Endothelial cell of umbilical vein (primary cell): ENCODE results near the gene G6PC2. TPM values are rescaled to one million over a fixed set of nuclear protein-coding genes. Genes with fewer than 3 reads are reported as not detected.

Experiments used
- Bru-seq: library from RNA; stranded (reverse); fragments of 400-500 nt; gene quantifications from one replicate; lab custom pipeline; 2021; lab: Mats Ljungman, UMichigan
- BruChase-seq, 2 experiments: library from RNA; stranded (reverse); fragments of 400-500 nt; gene quantifications; one replicate each; lab custom pipeline; 2021; lab: Mats Ljungman, UMichigan
- BruUV-seq: library from RNA; stranded (reverse); fragments of 400-500 nt; replicated peaks from 2 replicates; lab custom pipeline; 2021; lab: Mats Ljungman, UMichigan
- CTCF ChIA-PET: fragments of 300-600, 350-600 bp; sonication (Branson Sonifier 250); formaldehyde crosslinking; loops from one replicate; lab custom pipeline; 2021; ENCODE audit warnings: antibody characterized with exemption, inconsistent platforms; lab: Charles Lee
- POLR2A ChIA-PET: fragments of 300-600, 350-600 bp; sonication (Branson Sonifier 250); formaldehyde crosslinking; loops from one replicate; lab custom pipeline; 2021; ENCODE audit warnings: antibody characterized with exemption, inconsistent platforms; lab: Charles Lee
- DNase-seq: peaks from one replicate; pipeline ENCODE4 v3.0.0-alpha.2; 2011; ENCODE audit warnings: low read depth, low spot score
- FAIRE-seq: peaks from 2 replicates; lab custom pipeline; 2011; peaks lifted over from hg19 to GRCh38; lab: Jason Lieb, UNC
- H2AFZ ChIP-seq: 2 replicates; pipeline ENCODE4 v1.6.0; 2012; ENCODE audit warnings: low read depth, low read length, control low read depth, inconsistent platforms
- H3K27ac ChIP-seq: 2 replicates; pipeline ENCODE4 v1.5.1; 2011; ENCODE audit warnings: low read depth, mild to moderate bottlenecking, control low read depth, low read length, moderate library complexity; ENCODE audit not compliant: insufficient read depth
- H3K27me3 ChIP-seq, 2 experiments: 2 replicates each; pipeline versions ENCODE4 v1.6.0 to v1.6.1; 2011; ENCODE audit warnings: low read length in 2 of 2, mixed read lengths in 1 of 2; ENCODE audit not compliant: control insufficient read depth in 2 of 2, insufficient read depth in 2 of 2
- H3K36me3 ChIP-seq, 2 experiments: 2 replicates in 1 of 2; 3 replicates in 1 of 2; pipeline ENCODE4 v1.5.1; 2011; ENCODE audit warnings: low read length in 2 of 2, mild to moderate bottlenecking in 1 of 2, moderate library complexity in 1 of 2; ENCODE audit not compliant: control insufficient read depth in 2 of 2, insufficient read depth in 2 of 2; ENCODE audit errors: extremely low read depth in 1 of 2
- H3K4me1 ChIP-seq: 3 replicates; pipeline ENCODE4 v1.5.1; 2011; ENCODE audit warnings: mild to moderate bottlenecking, low read length; ENCODE audit not compliant: control insufficient read depth, insufficient read depth; ENCODE audit errors: extremely low read depth
- H3K4me2 ChIP-seq: 2 replicates; pipeline ENCODE4 v1.6.1; 2011; ENCODE audit warnings: low read length, control low read depth, mixed read lengths; ENCODE audit not compliant: insufficient read depth
- H3K4me3 ChIP-seq, 3 experiments: fragments of 200-600 bp in 1 of 3; sonication (generic), shearing (Covaris generic) in 1 of 3; replicated peaks in 1 of 3; 2 replicates each; pipeline ENCODE4 v1.5.1; 2011 to 2016; ENCODE audit warnings: control low read depth in 3 of 3, low read length in 3 of 3, mild to moderate bottlenecking in 2 of 3, inconsistent platforms in 1 of 3, low read depth in 1 of 3, moderate library complexity in 1 of 3; ENCODE audit not compliant: insufficient read depth in 1 of 3
- H3K79me2 ChIP-seq: 2 replicates; pipeline ENCODE4 v1.6.0; 2012; ENCODE audit warnings: low read length, inconsistent platforms; ENCODE audit not compliant: control insufficient read depth, insufficient read depth
- H3K9ac ChIP-seq: replicated peaks from 2 replicates; pipeline ENCODE3; 2011; ENCODE audit warnings: low read length, control low read depth; ENCODE audit not compliant: insufficient read depth; ENCODE audit errors: extremely low read depth
- H3K9me1 ChIP-seq: replicated peaks from 3 replicates; pipeline ENCODE4 v1.6.0; 2011; ENCODE audit warnings: mild to moderate bottlenecking, low read length; ENCODE audit not compliant: control insufficient read depth, insufficient read depth; ENCODE audit errors: extremely low read depth
- H3K9me3 ChIP-seq: replicated peaks from 2 replicates; pipeline ENCODE4 v1.5.1; 2012; ENCODE audit warnings: low read length, inconsistent platforms; ENCODE audit not compliant: control insufficient read depth, insufficient read depth
- H4K20me1 ChIP-seq: replicated peaks from 2 replicates; pipeline ENCODE3; 2011; ENCODE audit warnings: mild to moderate bottlenecking, low read length; ENCODE audit not compliant: control insufficient read depth, insufficient read depth; ENCODE audit errors: extremely low read depth
- CTCF ChIP-seq, 2 donors: IDR thresholded peaks; 1 replicate in 1 of 2; 2 replicates in 1 of 2; pipeline ENCODE4 v1.5.1; 2011; ENCODE audit warnings: low read length in 2 of 2, mild to moderate bottlenecking in 2 of 2, moderate library complexity in 2 of 2, control low read depth in 1 of 2, inconsistent platforms in 1 of 2, low read depth in 1 of 2; ENCODE audit not compliant: insufficient read depth in 1 of 2; ENCODE audit errors: extremely low read depth in 1 of 2
- EZH2 ChIP-seq: IDR thresholded peaks from 2 replicates; pipeline ENCODE4 v1.6.1; 2012; ENCODE audit warnings: borderline replicate concordance, low read depth, mild to moderate bottlenecking, moderate library complexity, low read length, inconsistent platforms; ENCODE audit not compliant: severe bottlenecking
- FOS ChIP-seq: IDR thresholded peaks from 2 replicates; pipeline ENCODE4 v1.6.1; 2011; ENCODE audit warnings: mild to moderate bottlenecking, low read length, moderate library complexity, borderline replicate concordance; ENCODE audit not compliant: insufficient read depth
- GATA2 ChIP-seq: IDR thresholded peaks from 2 replicates; pipeline ENCODE4 v1.7.0; 2011; ENCODE audit warnings: low read depth, mild to moderate bottlenecking, moderate library complexity, mixed read lengths, low read length; ENCODE audit not compliant: insufficient read length, insufficient read depth
- JUN ChIP-seq: IDR thresholded peaks from 2 replicates; pipeline ENCODE4 v1.6.1; 2011; ENCODE audit warnings: borderline replicate concordance, low read depth; ENCODE audit not compliant: insufficient read length, insufficient read depth
- MAX ChIP-seq: IDR thresholded peaks from 2 replicates; pipeline ENCODE4 v1.6.1; 2011; ENCODE audit not compliant: insufficient read depth, insufficient read length
- MYC ChIP-seq: IDR thresholded peaks from one replicate; pipeline ENCODE4 v1.6.1; 2011; ENCODE audit warnings: mild to moderate bottlenecking, low read depth, low read length
- POLR2A ChIP-seq: IDR thresholded peaks from 2 replicates; pipeline ENCODE4 v1.6.1; 2012; ENCODE audit warnings: low read depth, mild to moderate bottlenecking, control low read depth, low read length
- POLR2AphosphoS5 ChIP-seq: IDR thresholded peaks from 2 replicates; pipeline ENCODE4 v1.6.1; 2012; ENCODE audit warnings: low read depth, mild to moderate bottlenecking, control low read depth, low read length, moderate library complexity; ENCODE audit not compliant: insufficient read depth
- dilution Hi-C: fragments of 300-500 bp; cut with MboI; formaldehyde crosslinking; loops from one replicate; pipeline ENCODE4 v1.15.0; 2019; ENCODE audit warnings: low sequenced_read_pairs; ENCODE audit not compliant: extremely low pct_ligation_motif_present
- intact Hi-C: fragments of 100-400 bp; cut with micrococcal nuclease; formaldehyde crosslinking; loops from one replicate; pipeline ENCODE4 v1.10.0; 2022
- long read RNA-seq: library from polyadenylated mRNA; stranded (forward); transcript quantifications from one replicate; pipeline ENCODE4 v2.0.0, GENCODE V29; 2021
- polyA minus RNA-seq, 3 experiments: library from RNA; depleted of rRNA, polyadenylated mRNA; stranded (reverse); fragments of >200 nt; gene quantifications; 1 replicate in 1 of 3; 2 replicates in 2 of 3; pipeline ENCODE4 v1.2.3, GENCODE V29; 2011
- polyA plus RNA-seq, 4 experiments: library from polyadenylated mRNA; depleted of rRNA in 3 of 4; stranded (reverse) in 3 of 4; unstranded in 1 of 4; fragments of >200 nt; gene quantifications; 2 replicates each; pipeline versions ENCODE4 v1.2.1 to v1.2.3, GENCODE V29; 2011 to 2012; ENCODE audit warnings: missing spikeins in 1 of 4
- total RNA-seq: library from RNA; stranded (reverse); gene quantifications from 2 replicates; pipeline ENCODE4 v1.2.3, GENCODE V29; 2021

G6PC2 gene
- not detected in 2 replicates for total RNA-seq
- polyA plus RNA-seq = not detected in 2 replicates
- not detected in 2 replicates for polyA plus RNA-seq (2011; cell fraction: cytosol; rRNA removed)
- not detected in 2 replicates for polyA plus RNA-seq (2011; cell fraction: nucleus; rRNA removed)
- not detected in 2 replicates for polyA plus RNA-seq (2012)
- not detected in 2 replicates for polyA minus RNA-seq
- polyA minus RNA-seq (2011; cell fraction: cytosol; rRNA and poly(A)+ RNA removed) = not detected
- not detected in 2 replicates for polyA minus RNA-seq (2011; cell fraction: nucleus; rRNA and poly(A)+ RNA removed)
- percentile 10 among the genes with signal in this experiment for Bru-seq, nascent RNA
- not detected for BruChase-seq, experiment 1, labeled RNA remaining after a 6-hour chase
- BruChase-seq, experiment 2, labeled RNA remaining after a 2-hour chase = not detected
- long read RNA-seq = 0 reads

DNA sequence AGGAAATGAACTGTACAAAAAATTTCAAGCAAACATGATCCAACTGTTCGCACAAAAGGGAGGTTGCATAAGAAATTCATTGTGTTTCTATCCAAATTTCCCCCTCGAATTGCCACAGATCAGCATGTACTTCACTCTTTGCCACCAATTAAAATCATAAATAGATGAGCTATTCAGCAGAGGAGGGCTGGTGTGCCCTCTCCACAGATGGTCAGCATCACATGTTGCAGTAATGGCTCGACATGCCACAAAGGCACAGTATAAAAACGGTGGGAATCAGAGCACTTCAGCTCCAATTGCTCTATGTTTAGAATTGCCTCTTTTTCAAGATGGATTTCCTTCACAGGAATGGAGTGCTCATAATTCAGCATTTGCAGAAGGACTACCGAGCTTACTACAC lies at the start of gene G6PC2:
Gene G6PC2 (plus strand): TSS at position 289 of the 400 bp plus-strand sequence. CDS start 41 bp downstream, at position 330.
- Histone ChIP-seq H3K9ac (no peak within 1 kb of the TSS), H3K27ac (no peak within 1 kb of the TSS), H3K27me3 (peaks cover 9 to 20% of the 10 kb centered on the region in 2 experiments), H3K9me3 (no peaks in the 10 kb centered on the region), H3K4me2 (no peak within 1 kb of the TSS), H4K20me1 (no peaks in the 10 kb centered on the region), H2AFZ (no peak within 1 kb of the TSS), H3K36me3 (no peaks in the 10 kb centered on the region), H3K4me3 (no peak within 1 kb of the TSS), H3K9me1 (no peaks in the 10 kb centered on the region), H3K4me1 (no peaks in the 10 kb centered on the region), H3K79me2 (no peaks in the 10 kb centered on the region)
- ChIA-PET CTCF (no interaction called here), POLR2A (no interaction called here)
- TF ChIP-seq POLR2A (no peak), POLR2AphosphoS5 (no peak)
- DNase-seq = no peak
- intact Hi-C loops = no loop called here
- dilution Hi-C loops = no loop called here
- FAIRE-seq = peak; percentile 60
- no TSS peak for BruUV-seq

GRCh38 chr2:168851674-168852320 lies 49.3 kb upstream of the G6PC2 start:
- FAIRE-seq = peak; percentile 81
- no peak overlapping the region for H3K27ac ChIP-seq
- no TSS peak for BruUV-seq

More at GRCh38 chr2:168851674-168852320, 49.3 kb upstream of the G6PC2 start:
- Histone ChIP-seq H3K27me3 (no peaks in the 10 kb centered on the region), H3K9ac (no peak overlapping the region), H3K4me1 (peaks cover 2% of the 10 kb centered on the region), H3K4me3 (no peak overlapping the region), H3K79me2 (no peaks in the 10 kb centered on the region), H3K4me2 (no peak overlapping the region), H2AFZ (no peak overlapping the region), H3K9me1 (no peaks in the 10 kb centered on the region), H4K20me1 (no peaks in the 10 kb centered on the region), H3K36me3 (no peaks in the 10 kb centered on the region), H3K9me3 (no peaks in the 10 kb centered on the region)
- DNase-seq = peak; percentile 91
- TF ChIP-seq MYC (no peak), CTCF (IDR thresholded peaks at IDR 0.05; ENCODE audit: extremely low read depth in 1 of 2, insufficient read depth in 1 of 2, low read depth in 1 of 2, low read length in 2 of 2) (no peak), MAX (no peak), JUN (peak; percentile 7), POLR2A (no peak), EZH2 (no peak), FOS (peak; percentile 76), POLR2AphosphoS5 (peak; percentile 32), GATA2 (peak; percentile 53)
- intact Hi-C loops (loop anchor here (1.0 kb wide), 1 partner anchor 39 kb away; the partner anchor contains the start of gene SPC25), dilution Hi-C loops (no loop called here)
- ChIA-PET POLR2A (no interaction called here), CTCF (no interaction called here)
